Testis (tissue), 2 donors: ENCODE data around the gene IQGAP3.

Experiments used
- POLR2A ChIP-seq: fragments of 450-650 bp; IDR thresholded peaks from one replicate; pipeline ENCODE4 v1.6.1; 2017; ENCODE audit warnings: antibody characterized with exemption, mild to moderate bottlenecking, moderate library complexity
- TF ChIP-seq, protein P1 (sequence below), 3 experiments: fragments of 450-650 bp in 2 of 3; fragments of 200-600 bp in 1 of 3; sonication (generic) in 1 of 3; IDR thresholded peaks; one replicate each; pipeline ENCODE4 v1.5.1; 2016 to 2019; ENCODE audit warnings: antibody characterized with exemption in 3 of 3, mild to moderate bottlenecking in 2 of 3, moderate library complexity in 1 of 3

DNA sequence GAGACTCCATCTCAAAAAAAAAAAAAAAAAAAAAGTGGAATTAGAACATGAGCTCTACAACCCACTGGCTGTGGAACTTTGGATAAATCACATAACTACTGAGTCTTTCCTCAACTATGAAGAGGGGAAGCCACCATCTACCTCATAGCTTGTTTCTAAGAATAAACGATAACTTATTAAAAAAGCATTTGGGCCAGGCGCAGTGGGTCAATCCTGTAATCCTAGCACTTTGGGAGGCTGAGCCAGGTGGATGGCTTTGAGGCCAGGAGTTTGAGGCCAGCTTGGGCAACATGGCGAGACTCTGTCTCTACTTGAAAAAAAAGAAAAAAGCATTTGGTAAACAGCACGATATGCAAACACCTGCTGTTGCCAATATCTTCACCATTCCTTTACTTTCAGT is 40.0 kb downstream of the IQGAP3 start:
- TF ChIP-seq, protein P1, sequence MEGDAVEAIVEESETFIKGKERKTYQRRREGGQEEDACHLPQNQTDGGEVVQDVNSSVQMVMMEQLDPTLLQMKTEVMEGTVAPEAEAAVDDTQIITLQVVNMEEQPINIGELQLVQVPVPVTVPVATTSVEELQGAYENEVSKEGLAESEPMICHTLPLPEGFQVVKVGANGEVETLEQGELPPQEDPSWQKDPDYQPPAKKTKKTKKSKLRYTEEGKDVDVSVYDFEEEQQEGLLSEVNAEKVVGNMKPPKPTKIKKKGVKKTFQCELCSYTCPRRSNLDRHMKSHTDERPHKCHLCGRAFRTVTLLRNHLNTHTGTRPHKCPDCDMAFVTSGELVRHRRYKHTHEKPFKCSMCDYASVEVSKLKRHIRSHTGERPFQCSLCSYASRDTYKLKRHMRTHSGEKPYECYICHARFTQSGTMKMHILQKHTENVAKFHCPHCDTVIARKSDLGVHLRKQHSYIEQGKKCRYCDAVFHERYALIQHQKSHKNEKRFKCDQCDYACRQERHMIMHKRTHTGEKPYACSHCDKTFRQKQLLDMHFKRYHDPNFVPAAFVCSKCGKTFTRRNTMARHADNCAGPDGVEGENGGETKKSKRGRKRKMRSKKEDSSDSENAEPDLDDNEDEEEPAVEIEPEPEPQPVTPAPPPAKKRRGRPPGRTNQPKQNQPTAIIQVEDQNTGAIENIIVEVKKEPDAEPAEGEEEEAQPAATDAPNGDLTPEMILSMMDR (IDR thresholded peaks at IDR 0.05): no peak
- TF ChIP-seq POLR2A: no peak
